Stomach (tissue), 9 donors: ENCODE results near the gene BTK. TPM values are rescaled to one million over a fixed set of nuclear protein-coding genes. Genes with fewer than 3 reads are reported as not detected.
"Not testable (repeated sequence)": the region's sequence is repeated elsewhere in the genome, so short reads cannot be mapped to it uniquely, and the experiment has no call there.

Source experiments
- DNase-seq, 2 donors: peaks; one replicate each; pipeline versions ENCODE4 v3.0.0 to v3.0.0-alpha.2; 2013 to 2019
- H3K27ac ChIP-seq, 5 donors: fragments of 200-600 bp in 4 of 5; sonication (generic) in 4 of 5; one replicate each; pipeline ENCODE4 v1.5.1; 2013 to 2019; ENCODE audit warnings: mild to moderate bottlenecking in 1 of 5, moderate library complexity in 1 of 5
- H3K27me3 ChIP-seq, 3 donors: fragments of 200-600 bp; sonication (generic); one replicate each; pipeline ENCODE4 v1.5.1; 2017 to 2019; ENCODE audit warnings: mixed run types in 1 of 3
- H3K36me3 ChIP-seq, 4 donors: fragments of 200-600 bp; sonication (generic); 1 replicate in 3 of 4; 2 replicates in 1 of 4; pipeline ENCODE4 v1.5.1; 2016 to 2019
- H3K4me1 ChIP-seq, 4 donors: fragments of 200-600 bp; sonication (generic); one replicate each; pipeline ENCODE4 v1.5.1; 2016 to 2019
- H3K4me3 ChIP-seq, 4 donors: fragments of 200-600 bp; sonication (generic) in 3 of 4; one replicate each; pipeline ENCODE4 v1.5.1; 2016 to 2019; ENCODE audit warnings: mild to moderate bottlenecking in 1 of 4
- H3K9me3 ChIP-seq, 4 donors: fragments of 200-600 bp; sonication (generic); one replicate each; pipeline ENCODE4 v1.5.1; 2016 to 2019
- EP300 ChIP-seq: sonication (generic); formaldehyde crosslinking; IDR thresholded peaks from one replicate; pipeline ENCODE4 v1.6.1; 2017; ENCODE audit warnings: antibody characterized with exemption
- POLR2A ChIP-seq, 4 donors: fragments of 450-650 bp; IDR thresholded peaks; one replicate each; pipeline ENCODE4 v1.6.1; 2016; ENCODE audit warnings: antibody characterized with exemption in 4 of 4, control low read depth in 2 of 4, mild to moderate bottlenecking in 1 of 4, moderate library complexity in 1 of 4
- POLR2AphosphoS5 ChIP-seq, 3 donors: sonication (generic); formaldehyde crosslinking; IDR thresholded peaks; one replicate each; pipeline ENCODE4 v1.6.1; 2016; ENCODE audit warnings: antibody characterized with exemption in 3 of 3
- WGBS, 5 donors: extraction: QIAGEN DNeasy Blood & Tissue Kit in 3 of 5; methylation state at CpG; one replicate each; pipeline versions ENCODE4 v1.1.5 to v1.1.7; 2013 to 2018; 5-methylcytosine and 5-hydroxymethylcytosine counted together
- intact Hi-C: fragments of 100-400 bp; cut with DNase I; formaldehyde crosslinking; loops from one replicate; pipeline ENCODE4 v1.15.1; 2023; ENCODE audit warnings: low total_unique reads
- polyA plus RNA-seq, 3 donors: library from polyadenylated mRNA; stranded (reverse); fragments of 200-250 nt; gene quantifications; one replicate each; pipeline ENCODE4 v1.2.3, GENCODE V29; 2013
- total RNA-seq, 5 donors: library from RNA; depleted of rRNA; stranded (reverse); fragments of >200 nt; gene quantifications; one replicate each; pipeline versions ENCODE4 v1.1.0 to v1.2.3, GENCODE V29; 2014 to 2016
- TF ChIP-seq, protein P1 (sequence below), 7 experiments: fragments of 450-650 bp in 4 of 7; fragments of 200-600 bp in 3 of 7; sonication (generic) in 3 of 7; IDR thresholded peaks; one replicate each; pipeline ENCODE4 v1.5.1; 2016 to 2019; ENCODE audit warnings: antibody characterized with exemption in 7 of 7, control low read depth in 2 of 7, mild to moderate bottlenecking in 1 of 7
- donor health status: healthy with polysubstance abuse.
- donor health status: Bipolar disorder and iron deficiency.
- donor health status: healthy.

BTK gene
- total and polyA plus RNA-seq, 8 donors: 1.3 to 8.7 (median 2.9) TPM; not detected in 2

GRCh38 chrX:101348452-101349192, 37.4 kb downstream of the BTK start, which contains the start of gene TIMM8A:
TSS of gene TIMM8A (minus strand) at chrX:101348742. CDS start at chrX:101348664, 78 bp downstream.
- H3K9me3 ChIP-seq: no peaks in the 10 kb centered on the region
- peaks cover 0 to 17% (median 1%) of the 10 kb centered on the region in 4 donors for H3K36me3 ChIP-seq
- peak within 1 kb of the TSS; percentile 84 to 90 (median 86) for H3K27ac ChIP-seq
- H3K27me3 ChIP-seq: no peaks in the 10 kb centered on the region
- TF ChIP-seq, protein P1, sequence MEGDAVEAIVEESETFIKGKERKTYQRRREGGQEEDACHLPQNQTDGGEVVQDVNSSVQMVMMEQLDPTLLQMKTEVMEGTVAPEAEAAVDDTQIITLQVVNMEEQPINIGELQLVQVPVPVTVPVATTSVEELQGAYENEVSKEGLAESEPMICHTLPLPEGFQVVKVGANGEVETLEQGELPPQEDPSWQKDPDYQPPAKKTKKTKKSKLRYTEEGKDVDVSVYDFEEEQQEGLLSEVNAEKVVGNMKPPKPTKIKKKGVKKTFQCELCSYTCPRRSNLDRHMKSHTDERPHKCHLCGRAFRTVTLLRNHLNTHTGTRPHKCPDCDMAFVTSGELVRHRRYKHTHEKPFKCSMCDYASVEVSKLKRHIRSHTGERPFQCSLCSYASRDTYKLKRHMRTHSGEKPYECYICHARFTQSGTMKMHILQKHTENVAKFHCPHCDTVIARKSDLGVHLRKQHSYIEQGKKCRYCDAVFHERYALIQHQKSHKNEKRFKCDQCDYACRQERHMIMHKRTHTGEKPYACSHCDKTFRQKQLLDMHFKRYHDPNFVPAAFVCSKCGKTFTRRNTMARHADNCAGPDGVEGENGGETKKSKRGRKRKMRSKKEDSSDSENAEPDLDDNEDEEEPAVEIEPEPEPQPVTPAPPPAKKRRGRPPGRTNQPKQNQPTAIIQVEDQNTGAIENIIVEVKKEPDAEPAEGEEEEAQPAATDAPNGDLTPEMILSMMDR (IDR thresholded peaks at IDR 0.05): no peak
- TF ChIP-seq POLR2A (IDR thresholded peaks at IDR 0.05): no peak
- TF ChIP-seq POLR2AphosphoS5 (IDR thresholded peaks at IDR 0.05): peak; percentile 33 to 85 (median 63)
- no peak for TF ChIP-seq EP300
- DNase-seq: peak; percentile 78 to 93
- peaks cover 0 to 18% (median 6%) of the 10 kb centered on the region in 4 donors for H3K4me1 ChIP-seq
- H3K4me3 ChIP-seq: peak within 1 kb of the TSS; percentile 54 to 77 (median 70)
- WGBS, 5 donors: 0 to 48% (median 4%) methylated on average over 8 to 55 of the region's 55 CpGs
- intact Hi-C loops: no loop called here

DNA sequence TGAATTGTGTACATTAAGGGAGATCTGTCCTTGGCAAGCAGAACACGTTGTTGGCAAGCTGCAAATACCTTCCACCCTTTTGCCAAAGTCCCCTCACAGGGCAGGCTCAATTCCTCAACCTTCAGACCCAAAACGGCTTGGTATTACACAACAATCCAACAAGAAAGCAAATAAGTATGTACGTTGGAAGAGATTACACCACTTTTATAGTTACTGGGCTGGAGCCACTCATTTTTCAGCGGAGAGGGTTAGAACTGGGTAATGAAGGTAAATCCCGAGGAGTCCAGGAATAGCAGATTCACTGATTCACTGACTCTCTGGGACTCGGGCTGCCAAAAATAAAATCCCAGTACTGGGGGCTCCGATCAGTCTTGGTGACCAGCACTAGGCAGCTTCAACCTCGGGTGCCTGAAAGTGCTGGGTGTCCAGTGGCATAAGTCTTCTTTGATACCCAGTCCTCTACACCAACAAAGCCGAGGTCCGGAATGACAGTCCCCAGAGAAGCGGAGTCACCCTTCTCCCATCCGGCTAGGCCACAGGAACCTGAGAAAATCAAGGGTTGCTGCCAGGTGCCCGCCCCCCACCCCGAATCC, 38.0 kb downstream of the BTK start:
- peak overlapping the region; percentile 54 to 77 (median 70) for H3K4me3 ChIP-seq
- peak in 1 of 2 donors; percentile 6 for DNase-seq
- peaks cover 0 to 19% (median 1%) of the 10 kb centered on the region in 4 donors for H3K36me3 ChIP-seq
- no peaks in the 10 kb centered on the region for H3K27me3 ChIP-seq
- H3K4me1 ChIP-seq: peaks cover 0 to 18% (median 6%) of the 10 kb centered on the region in 4 donors
- WGBS, 5 donors: 0 to 42% (median 14%) methylated on average over 8 to 14 of the region's 14 CpGs
- TF ChIP-seq, protein P1 (IDR thresholded peaks at IDR 0.05): no peak
- TF ChIP-seq EP300 (no peak), POLR2A (IDR thresholded peaks at IDR 0.05) (no peak), POLR2AphosphoS5 (IDR thresholded peaks at IDR 0.05) (no peak)
- intact Hi-C loops: no loop called here
- H3K9me3 ChIP-seq: no peaks in the 10 kb centered on the region
- H3K27ac ChIP-seq: peak overlapping the region in 4 of 5 donors; percentile 84 to 90 (median 86)

DNA sequence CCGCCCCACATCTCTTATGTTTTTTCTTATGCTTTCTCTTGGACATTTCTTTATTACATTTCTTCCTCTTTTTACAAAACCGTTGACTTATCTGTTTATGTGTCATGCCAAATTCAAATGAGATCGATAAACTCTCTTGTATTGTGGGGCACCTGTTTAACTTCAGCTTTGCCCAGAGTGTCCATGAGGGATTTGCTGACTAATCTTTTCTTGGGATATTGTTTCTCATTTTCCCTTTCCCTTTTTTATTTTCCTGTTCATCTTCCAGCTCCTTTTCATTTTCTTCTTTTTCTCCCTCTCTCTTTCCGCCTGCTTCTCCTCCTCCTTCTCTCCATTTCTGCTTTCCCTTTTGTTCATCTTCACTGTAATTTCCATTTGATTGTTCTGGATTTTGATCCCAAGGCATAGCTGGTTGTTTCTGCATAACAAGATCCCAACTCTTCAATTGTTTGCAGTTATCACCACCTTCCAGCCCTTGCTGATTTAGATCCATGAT, 48.2 kb downstream of the BTK start:
- no peaks in the 10 kb centered on the region for H3K27me3 ChIP-seq
- no peak overlapping the region for H3K27ac ChIP-seq
- H3K9me3 ChIP-seq: peaks cover 0 to 5% (median 0%) of the 10 kb centered on the region in 4 donors
- TF ChIP-seq EP300 (no peak), POLR2AphosphoS5 (IDR thresholded peaks at IDR 0.05) (no peak), POLR2A (IDR thresholded peaks at IDR 0.05) (no peak)
- TF ChIP-seq, protein P1 (IDR thresholded peaks at IDR 0.05): no peak
- no peak overlapping the region for H3K4me3 ChIP-seq
- no peak for DNase-seq
- H3K36me3 ChIP-seq: no peaks in the 10 kb centered on the region
- intact Hi-C loops: no loop called here
- WGBS, 5 donors: 83 to 93% (median 89%) methylated on average over 4 of the region's 4 CpGs
- H3K4me1 ChIP-seq: no peaks in the 10 kb centered on the region

DNA sequence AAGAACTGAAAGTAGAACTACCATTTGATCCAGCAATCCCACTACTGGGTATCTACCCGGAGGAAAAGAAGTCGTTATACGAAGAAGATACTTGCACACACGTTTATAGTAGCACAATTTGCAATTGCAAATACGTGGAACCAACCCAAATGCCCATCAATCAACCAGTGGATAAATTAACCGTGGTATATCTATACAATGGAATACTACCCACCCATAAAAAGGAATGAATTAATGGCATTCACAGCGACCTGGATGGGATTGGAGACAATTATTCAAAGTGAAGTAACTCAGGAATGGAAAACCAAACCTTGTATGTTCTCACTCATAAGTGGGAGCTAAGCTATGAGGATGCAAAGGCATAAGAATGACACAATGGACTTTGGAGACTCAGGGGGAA, 51.7 kb downstream of the BTK start:
- H3K27ac ChIP-seq, H3K36me3 ChIP-seq, H3K4me3 ChIP-seq, H3K9me3 ChIP-seq, intact Hi-C loops, H3K4me1 ChIP-seq, H3K27me3 ChIP-seq, DNase-seq: not testable (repeated sequence)
- WGBS, 5 donors: 69 to 80% (median 73%) methylated on average over 7 of the region's 7 CpGs

- H3K4me1 ChIP-seq, H3K27ac ChIP-seq, intact Hi-C loops, H3K27me3 ChIP-seq, H3K36me3 ChIP-seq, H3K9me3 ChIP-seq, DNase-seq, H3K4me3 ChIP-seq: not testable (repeated sequence)
- 53 to 100% (median 72%) methylated on average over 2 to 3 of the region's 3 CpGs for WGBS, 5 donors
Observed at GRCh38 chrX:101326600-101326999, 59.4 kb downstream of the BTK start.
